Fibroblast of lung (primary cell): ENCODE results near the gene ZBBX.

Experiments used
- EZH2 ChIP-seq: IDR thresholded peaks from 2 replicates; pipeline ENCODE4 v1.5.1; 2012; ENCODE audit warnings: low read length, control low read depth, mild to moderate bottlenecking; ENCODE audit errors: missing control alignments
- TF ChIP-seq, protein P1 (sequence below), 2 donors: IDR thresholded peaks in 1 of 2; conservative IDR thresholded peaks in 1 of 2; 1 replicate in 1 of 2; 2 replicates in 1 of 2; pipeline ENCODE4 v1.5.1; 2011 to 2012; ENCODE audit warnings: low read length in 2 of 2, control low read depth in 1 of 2, inconsistent platforms in 1 of 2, low read depth in 1 of 2, mild to moderate bottlenecking in 1 of 2

DNA sequence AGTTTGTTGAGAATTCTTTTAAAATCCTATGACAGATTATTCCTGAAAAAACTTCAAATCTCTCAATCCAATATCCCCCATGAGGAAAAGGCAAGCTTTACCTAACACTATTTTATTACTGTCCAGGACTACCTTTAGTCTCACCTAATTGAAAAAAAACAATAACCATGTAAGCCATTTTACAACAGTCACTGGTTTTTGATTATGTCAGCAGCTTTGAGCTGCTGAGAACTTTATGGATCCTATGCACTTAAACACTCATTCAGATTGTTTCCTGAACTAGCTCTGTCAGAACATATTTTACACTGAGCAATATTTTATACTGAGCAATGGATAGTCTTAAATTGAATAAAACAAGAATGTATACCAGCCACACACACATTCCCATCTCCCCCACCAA, 79.9 kb downstream of the ZBBX start:
- TF ChIP-seq, protein P1, sequence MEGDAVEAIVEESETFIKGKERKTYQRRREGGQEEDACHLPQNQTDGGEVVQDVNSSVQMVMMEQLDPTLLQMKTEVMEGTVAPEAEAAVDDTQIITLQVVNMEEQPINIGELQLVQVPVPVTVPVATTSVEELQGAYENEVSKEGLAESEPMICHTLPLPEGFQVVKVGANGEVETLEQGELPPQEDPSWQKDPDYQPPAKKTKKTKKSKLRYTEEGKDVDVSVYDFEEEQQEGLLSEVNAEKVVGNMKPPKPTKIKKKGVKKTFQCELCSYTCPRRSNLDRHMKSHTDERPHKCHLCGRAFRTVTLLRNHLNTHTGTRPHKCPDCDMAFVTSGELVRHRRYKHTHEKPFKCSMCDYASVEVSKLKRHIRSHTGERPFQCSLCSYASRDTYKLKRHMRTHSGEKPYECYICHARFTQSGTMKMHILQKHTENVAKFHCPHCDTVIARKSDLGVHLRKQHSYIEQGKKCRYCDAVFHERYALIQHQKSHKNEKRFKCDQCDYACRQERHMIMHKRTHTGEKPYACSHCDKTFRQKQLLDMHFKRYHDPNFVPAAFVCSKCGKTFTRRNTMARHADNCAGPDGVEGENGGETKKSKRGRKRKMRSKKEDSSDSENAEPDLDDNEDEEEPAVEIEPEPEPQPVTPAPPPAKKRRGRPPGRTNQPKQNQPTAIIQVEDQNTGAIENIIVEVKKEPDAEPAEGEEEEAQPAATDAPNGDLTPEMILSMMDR (conservative IDR thresholded peaks at IDR 0.05 in 1 of 2, IDR thresholded peaks at IDR 0.05 in 1 of 2; ENCODE audit: low read depth in 1 of 2, low read length in 2 of 2) = no peak
- TF ChIP-seq EZH2 = no peak
